ENCODE measurements around the gene FAM163B.

GRCh38 chr9:133538176-133538575 lies 71.0 kb downstream of the FAM163B start:
- TF ChIP-seq POLR2A (IDR thresholded peaks at IDR 0.05) = no peak
- TF ChIP-seq CTCF (IDR thresholded peaks at IDR 0.05) = no peak
- no peak for TF ChIP-seq POLR2AphosphoS5 (IDR thresholded peaks at IDR 0.05)
- no peak for TF ChIP-seq EP300 (IDR thresholded peaks at IDR 0.05; ENCODE audit: low read depth)

Measured in transverse colon (tissue), 4 donors.